Stromal cell of bone marrow (primary cell): ENCODE results near the gene TUBGCP6.
"Not testable (repeated sequence)": the region's sequence is repeated elsewhere in the genome, so short reads cannot be mapped to it uniquely, and the experiment has no call there.

Experiments
- DNase-seq: peaks from one replicate; pipeline ENCODE4 v3.0.0-alpha.2; 2012; ENCODE audit warnings: low read depth

The TUBGCP6 gene

GRCh38 chr22:50278956-50279619 is 34.3 kb upstream of the TUBGCP6 start:
- DNase-seq: no peak

DNA sequence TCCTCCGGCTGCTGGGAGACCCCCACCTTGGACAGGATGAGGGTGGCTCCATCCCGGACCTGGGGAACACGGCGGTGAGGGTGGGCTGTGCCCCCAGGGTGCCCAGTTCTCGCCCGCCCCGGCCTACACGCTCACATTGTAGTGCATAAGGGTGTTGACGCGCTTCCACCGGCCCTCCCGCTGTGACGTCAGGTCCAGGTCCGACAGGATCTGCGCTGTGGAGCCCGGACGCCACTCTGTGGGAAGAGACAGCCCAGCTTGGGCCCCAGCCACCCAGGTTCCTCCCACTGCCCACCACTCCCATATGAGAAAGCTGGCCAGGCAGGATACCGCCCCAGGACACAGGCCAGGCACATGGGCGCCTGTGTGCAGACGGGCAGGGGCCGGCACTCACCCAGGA is 33.6 kb upstream of the TUBGCP6 start:
- DNase-seq: no peak

DNA sequence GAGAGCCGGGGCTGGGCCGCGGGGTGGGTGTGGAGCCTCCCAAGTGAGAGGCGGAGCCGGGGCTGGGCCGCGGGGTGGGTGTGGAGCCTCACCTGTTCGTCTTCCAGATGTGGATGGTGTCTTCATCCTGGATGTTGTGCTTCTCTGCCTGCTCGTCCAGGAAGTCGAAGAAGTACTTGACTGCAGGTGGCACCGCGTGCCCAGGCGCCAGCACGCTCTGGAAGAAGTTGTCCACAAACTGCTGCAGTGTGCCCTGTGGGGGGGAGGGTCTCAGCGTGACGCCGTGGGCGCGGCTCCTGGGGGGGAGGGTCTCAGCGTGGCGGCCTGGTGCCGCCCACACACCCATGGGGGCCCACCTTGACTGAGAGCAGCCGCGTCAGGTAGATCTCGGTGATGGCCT is 32.9 kb upstream of the TUBGCP6 start:
- no peak for DNase-seq

DNA sequence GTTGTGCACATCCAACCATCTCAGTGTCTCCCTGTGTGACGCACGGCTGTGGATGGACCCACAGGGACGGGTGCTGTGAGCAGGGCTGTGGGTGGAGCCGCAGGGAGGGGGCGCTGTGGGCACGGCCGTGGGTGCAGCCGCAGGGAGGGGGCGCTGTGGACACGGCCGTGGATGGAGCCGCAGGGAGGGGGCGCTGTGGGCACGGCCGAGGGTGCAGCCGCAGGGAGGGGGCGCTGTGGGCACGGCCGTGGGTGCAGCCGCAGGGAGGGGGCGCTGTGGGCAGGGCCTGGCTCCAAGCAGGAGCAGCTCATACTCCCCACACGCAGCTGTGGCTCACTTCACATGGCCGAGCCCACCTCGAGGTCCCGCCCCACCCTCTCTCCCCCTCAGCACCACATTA is 31.3 kb upstream of the TUBGCP6 start:
- DNase-seq: no peak

DNA sequence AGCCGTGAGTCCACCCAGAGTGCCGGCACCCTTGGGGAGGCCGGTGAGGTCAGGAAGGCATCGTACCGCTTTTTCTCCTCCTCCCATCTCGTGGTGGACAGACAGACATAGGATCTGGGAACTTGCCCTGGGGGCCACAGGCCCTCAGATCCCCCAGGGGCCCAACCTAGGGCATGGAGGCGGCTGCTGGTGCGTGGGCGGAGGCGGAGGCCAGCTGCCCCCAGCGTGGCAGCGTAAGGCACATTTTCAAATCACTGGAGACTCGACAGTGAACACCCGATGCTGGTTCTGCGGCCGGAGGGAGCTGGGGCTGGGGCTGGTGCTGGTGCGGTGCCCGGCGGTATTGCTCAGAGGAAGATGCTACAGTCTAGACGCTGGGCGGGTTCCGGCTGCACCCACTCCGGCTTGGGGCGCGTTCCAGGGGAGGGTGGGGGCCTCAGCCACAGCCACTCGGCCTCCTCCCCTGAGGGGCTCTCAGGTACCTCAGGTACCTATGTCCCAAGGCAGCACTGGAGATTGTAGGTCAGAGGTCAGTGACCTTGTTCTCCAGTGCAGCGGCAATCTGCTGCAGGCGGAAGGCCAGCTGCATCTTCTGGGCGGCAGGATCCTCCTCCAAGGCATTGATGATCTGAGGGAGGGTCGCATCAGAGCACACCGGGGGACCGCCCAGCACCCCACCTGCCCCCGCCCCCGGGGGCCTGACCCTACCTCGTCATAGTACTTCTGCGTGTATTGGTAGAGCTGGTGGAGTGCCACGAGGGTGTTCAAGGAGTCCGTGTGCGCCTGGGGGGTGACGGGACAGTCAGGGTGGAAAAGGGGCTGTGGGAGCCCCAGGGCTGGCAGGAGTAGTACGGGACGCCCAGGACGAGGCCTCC is 30.6 kb upstream of the TUBGCP6 start:
- DNase-seq: no peak

DNA sequence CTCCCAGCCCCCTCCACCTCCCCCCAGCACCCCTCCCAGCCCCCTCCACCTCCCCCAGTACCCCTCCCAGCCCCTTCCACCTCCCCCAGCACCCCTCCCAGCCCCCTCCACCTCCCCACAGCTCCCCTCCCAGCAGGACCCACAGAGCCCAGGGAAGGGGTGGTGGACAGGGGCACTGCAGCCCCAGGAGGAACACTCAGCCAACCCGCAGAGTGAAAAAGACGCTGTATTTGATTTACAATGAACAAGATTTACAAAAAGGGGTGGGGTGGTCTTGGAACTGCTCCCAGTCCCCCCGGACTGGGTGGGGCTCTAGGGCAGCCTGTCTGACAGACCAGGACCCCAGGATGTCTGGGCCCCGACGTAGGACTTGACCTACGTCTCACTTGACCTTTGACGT is 29.9 kb upstream of the TUBGCP6 start:
- no peak for DNase-seq

- no peak for DNase-seq
Observed at GRCh38 chr22:50274311-50274710, 29.5 kb upstream of the TUBGCP6 start.

- DNase-seq: not testable (repeated sequence)
Observed at GRCh38 chr22:50273781-50274180, 29.0 kb upstream of the TUBGCP6 start.

- DNase-seq: not testable (repeated sequence)
Observed at GRCh38 chr22:50273352-50273751, 28.5 kb upstream of the TUBGCP6 start.

DNA sequence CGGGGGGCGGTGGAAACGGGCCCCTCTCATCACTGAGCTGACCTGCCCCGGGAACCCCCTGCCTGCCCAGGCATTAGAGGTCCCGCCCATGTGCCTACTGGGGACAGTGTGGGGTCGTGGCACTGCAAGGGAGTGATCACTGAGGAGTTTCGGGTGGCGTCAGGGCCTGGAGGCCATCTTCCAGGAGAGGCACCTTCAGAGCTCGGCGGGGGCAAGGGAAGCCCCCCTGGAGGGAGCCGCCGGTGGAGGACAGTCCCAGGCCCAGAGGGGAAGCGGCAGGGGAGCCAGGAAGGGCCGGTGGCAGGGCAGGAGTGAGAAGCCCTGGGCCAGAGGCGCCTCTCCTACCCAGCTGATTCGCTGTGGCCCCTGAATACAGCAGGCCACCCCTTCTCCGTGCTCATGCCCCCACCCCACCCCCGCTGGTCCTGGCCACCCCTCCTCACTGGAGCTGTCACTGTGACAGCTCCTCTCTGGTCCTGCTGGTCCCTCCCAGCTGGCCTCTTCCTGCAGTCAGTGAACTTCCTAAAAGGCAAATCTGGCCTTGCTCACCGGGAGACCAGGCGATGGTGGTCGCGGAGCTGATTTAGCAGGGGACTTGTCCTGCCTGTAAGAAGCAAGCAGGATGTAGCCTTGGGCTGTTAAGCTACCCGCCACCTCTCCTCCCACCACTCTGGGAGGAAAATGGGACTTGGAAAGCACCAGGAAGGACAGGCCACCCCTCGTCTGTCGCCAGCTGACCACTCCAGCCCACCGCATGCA is 27.4 kb upstream of the TUBGCP6 start:
- DNase-seq: no peak

DNA sequence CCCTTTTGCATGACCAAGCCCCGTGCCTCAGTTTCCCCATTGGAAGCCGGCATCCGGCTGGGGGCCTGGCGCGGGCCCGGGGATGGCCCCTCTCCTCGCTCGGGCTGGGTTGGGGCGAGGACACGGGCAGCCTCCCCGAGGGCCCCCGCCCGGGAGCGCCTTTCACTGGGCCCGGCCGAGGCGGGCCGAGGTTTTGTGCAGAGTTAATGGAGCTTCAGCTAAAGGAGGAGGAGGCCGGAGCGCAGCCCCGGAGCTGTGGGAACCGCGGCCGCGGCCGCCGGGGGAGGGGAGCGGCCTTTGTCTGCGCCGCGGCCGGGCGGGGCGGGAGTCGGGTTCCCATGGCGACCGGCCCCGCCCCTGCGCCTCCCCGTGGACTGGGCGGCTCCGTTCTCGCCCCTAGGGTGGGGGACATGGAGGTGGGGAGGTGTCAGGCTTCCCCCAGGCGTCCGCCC is 26.7 kb upstream of the TUBGCP6 start:
- no peak for DNase-seq

GRCh38 chr22:50270666-50271394 is 26.0 kb upstream of the TUBGCP6 start:
- DNase-seq: no peak

DNA sequence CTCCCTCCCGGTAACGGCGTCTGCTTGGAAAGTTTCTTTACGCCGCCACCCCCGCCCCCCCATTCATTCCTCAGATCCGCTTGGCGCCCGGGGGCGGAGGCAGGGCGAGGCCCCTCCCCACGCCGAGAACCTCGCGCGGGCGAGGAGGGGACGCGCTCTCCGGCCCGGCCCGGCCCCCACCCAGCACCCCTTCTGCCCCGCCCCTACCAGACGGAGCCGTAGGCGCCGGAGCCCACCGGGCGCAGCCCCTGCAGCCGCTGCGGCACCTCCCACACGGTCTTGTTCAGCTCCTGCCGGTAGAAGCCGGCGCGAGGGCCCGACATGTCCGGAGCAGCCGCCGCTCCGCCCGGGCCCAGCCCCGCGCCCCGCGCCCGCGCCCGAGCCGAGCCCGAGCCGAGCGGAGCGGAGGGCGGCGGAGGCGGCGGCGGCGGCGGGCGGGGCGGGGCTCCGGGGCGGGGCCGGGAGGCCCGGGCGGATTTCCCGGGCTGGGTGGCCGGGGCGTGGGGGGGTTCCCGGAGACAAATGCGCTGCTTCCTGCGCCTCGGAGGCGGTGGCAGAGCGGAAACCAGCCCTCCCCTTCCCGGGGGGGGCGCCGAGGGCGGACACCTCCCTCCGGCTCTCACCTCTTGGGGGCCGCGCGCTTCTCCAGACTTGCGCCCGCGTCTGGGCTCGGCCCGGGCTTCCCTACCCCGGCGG is 25.3 kb upstream of the TUBGCP6 start, which contains the start of gene MAPK11:
TSS of gene MAPK11 (minus strand) at position 411 of the 696 bp plus-strand sequence. CDS start at position 323, 88 bp downstream.
- DNase-seq: no peak

- no peak for DNase-seq
Observed at GRCh38 chr22:50269573-50269969, 24.7 kb upstream of the TUBGCP6 start.

DNA sequence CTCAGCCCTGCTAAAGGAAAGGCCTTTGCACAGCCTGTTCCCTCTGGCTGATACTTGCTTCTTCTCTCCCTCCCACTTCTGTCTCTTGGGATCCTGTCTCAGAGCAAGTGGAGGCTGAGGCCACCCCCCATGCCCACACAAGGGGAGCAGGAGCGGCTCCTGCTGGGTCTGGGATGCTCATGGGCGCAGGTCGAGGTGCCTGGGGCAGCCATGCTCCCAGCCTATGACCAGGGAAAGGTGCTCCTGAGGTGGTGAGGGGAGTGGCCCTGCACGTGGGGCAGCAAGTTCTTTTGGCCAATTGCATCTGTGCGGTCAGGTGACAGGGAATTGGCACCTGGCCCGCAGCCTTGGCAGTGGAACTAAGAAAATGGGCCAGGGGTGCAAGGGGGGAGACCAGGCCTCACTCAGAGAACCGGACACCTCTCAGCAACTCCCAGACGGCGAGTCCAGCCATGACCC is 23.9 kb upstream of the TUBGCP6 start:
- DNase-seq: no peak

GRCh38 chr22:50267591-50268390 is 23.0 kb upstream of the TUBGCP6 start:
- no peak for DNase-seq

- DNase-seq: no peak
Observed at GRCh38 chr22:50266994-50267393, 22.2 kb upstream of the TUBGCP6 start.

- DNase-seq: no peak
Observed at GRCh38 chr22:50264946-50265669, 20.3 kb upstream of the TUBGCP6 start.

DNA sequence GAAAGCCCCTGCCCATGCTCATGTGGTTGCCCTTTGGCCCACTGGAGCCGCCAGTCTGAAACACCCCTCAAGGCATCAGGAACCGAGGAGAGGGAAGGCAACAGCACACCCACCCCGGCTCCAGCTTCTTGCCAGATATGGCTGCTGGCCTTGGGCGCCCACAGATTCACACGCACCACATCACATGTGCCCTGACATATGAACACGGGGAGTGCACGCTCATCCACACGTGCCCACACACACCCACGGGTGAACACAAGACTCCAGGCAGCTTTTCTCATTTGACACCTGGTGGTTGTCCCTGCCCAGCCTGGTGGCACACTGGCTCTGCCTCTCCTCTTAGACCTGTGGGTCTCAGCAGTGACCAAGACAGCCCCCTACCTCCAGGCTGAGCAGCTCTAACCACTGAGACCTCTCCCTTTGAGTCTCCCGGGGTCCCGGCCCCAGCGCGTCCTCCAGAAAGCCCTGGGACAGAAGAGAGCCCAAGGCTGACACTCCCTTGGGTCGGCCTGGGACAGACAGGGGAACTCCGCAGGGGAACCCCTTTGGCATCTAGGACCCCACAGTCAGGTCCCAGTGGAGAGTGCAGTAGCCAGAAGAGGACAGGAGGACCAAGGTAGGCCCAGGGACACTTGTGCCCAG is 19.4 kb upstream of the TUBGCP6 start:
- no peak for DNase-seq
